Osteoblast (primary cell): ENCODE measurements around the gene PCDH9. TPM values are rescaled to one million over a fixed set of nuclear protein-coding genes. Genes with fewer than 3 reads are reported as not detected.

Experiments used
- DNase-seq: peaks from one replicate; pipeline ENCODE4 v3.0.0; 2011; ENCODE audit warnings: low spot score, mixed read lengths; ENCODE audit not compliant: insufficient read length; ENCODE audit errors: missing footprints
- H2AFZ ChIP-seq: 2 replicates; pipeline ENCODE4 v1.6.0; 2011; ENCODE audit warnings: mild to moderate bottlenecking, low read length
- H3K27ac ChIP-seq: 2 replicates; pipeline ENCODE4 v1.5.1; 2011; ENCODE audit warnings: mild to moderate bottlenecking, low read depth, low read length, moderate library complexity
- H3K27me3 ChIP-seq: 2 replicates; pipeline ENCODE4 v1.6.0; 2012; ENCODE audit warnings: mild to moderate bottlenecking, control low read depth, inconsistent platforms, low read length, moderate library complexity; ENCODE audit not compliant: insufficient read depth
- H3K36me3 ChIP-seq: 2 replicates; pipeline ENCODE4 v1.5.1; 2011; ENCODE audit warnings: mild to moderate bottlenecking, low read length, control low read depth, moderate library complexity; ENCODE audit not compliant: insufficient read depth
- H3K4me1 ChIP-seq: 2 replicates; pipeline ENCODE4 v1.5.1; 2011; ENCODE audit warnings: mild to moderate bottlenecking, low read length, control low read depth, moderate library complexity; ENCODE audit not compliant: insufficient read depth
- H3K4me2 ChIP-seq: 2 replicates; pipeline ENCODE4 v1.6.0; 2011; ENCODE audit warnings: mild to moderate bottlenecking, low read length; ENCODE audit not compliant: insufficient read depth
- H3K4me3 ChIP-seq: fragments of 200-600 bp; sonication (generic); 3 replicates; pipeline ENCODE4 v1.5.1; 2012; ENCODE audit warnings: mild to moderate bottlenecking, low read length, inconsistent platforms; ENCODE audit not compliant: insufficient read depth
- H3K79me2 ChIP-seq: 2 replicates; pipeline ENCODE4 v1.6.0; 2012; ENCODE audit warnings: mild to moderate bottlenecking, low read length, control low read depth, inconsistent platforms; ENCODE audit not compliant: insufficient read depth
- H3K9me3 ChIP-seq: 2 replicates; pipeline ENCODE4 v1.5.1; 2011; ENCODE audit warnings: low read depth, low read length, control low read depth
- H4K20me1 ChIP-seq: 2 replicates; pipeline ENCODE4 v1.6.0; 2012; ENCODE audit warnings: mild to moderate bottlenecking, low read length, control low read depth; ENCODE audit not compliant: insufficient read depth
- total RNA-seq: library from RNA; depleted of rRNA; stranded (reverse); fragments of >200 nt; gene quantifications from 2 replicates; pipeline ENCODE4 v1.2.3, GENCODE V29; 2012
- TF ChIP-seq, protein P1 (sequence below): IDR thresholded peaks from 2 replicates; pipeline ENCODE4 v1.5.1; 2011; ENCODE audit warnings: mild to moderate bottlenecking, low read depth, low read length, moderate library complexity; ENCODE audit errors: extremely low read depth

PCDH9 gene
- total RNA-seq, 1 donor = 1.1 TPM

DNA sequence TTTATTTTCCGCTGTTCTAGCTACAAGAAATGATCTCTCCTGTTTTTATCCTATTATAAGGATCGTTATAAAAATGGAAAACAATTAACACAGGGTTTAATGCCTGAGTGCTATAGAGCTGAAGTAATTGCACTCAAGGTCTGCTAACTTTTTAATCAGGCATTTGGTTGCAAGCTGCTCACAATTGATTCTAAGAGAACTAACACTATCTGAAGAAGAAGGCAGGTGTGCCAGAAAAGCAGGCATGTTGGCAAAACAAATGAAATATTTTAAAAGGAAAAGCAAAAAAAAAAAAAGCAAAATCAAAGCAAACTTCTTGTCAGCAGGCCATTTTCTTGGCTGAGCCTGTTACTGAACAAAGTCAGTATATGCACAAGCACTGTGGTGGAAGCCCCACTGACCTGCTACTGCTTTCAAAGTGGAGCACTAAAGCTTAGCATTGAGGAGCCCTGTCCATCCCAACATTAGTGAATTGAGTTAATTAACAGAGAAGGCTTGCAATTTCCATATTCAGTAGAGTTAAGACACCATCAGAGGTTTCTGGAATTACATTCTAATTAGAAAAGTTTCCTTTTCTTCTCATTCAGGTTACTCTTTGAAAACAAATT is 574.2 kb downstream of the PCDH9 start:
- TF ChIP-seq, protein P1, sequence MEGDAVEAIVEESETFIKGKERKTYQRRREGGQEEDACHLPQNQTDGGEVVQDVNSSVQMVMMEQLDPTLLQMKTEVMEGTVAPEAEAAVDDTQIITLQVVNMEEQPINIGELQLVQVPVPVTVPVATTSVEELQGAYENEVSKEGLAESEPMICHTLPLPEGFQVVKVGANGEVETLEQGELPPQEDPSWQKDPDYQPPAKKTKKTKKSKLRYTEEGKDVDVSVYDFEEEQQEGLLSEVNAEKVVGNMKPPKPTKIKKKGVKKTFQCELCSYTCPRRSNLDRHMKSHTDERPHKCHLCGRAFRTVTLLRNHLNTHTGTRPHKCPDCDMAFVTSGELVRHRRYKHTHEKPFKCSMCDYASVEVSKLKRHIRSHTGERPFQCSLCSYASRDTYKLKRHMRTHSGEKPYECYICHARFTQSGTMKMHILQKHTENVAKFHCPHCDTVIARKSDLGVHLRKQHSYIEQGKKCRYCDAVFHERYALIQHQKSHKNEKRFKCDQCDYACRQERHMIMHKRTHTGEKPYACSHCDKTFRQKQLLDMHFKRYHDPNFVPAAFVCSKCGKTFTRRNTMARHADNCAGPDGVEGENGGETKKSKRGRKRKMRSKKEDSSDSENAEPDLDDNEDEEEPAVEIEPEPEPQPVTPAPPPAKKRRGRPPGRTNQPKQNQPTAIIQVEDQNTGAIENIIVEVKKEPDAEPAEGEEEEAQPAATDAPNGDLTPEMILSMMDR = no peak
- peaks cover 23% of the 10 kb centered on the region for H3K4me1 ChIP-seq
- H3K27me3 ChIP-seq = no peaks in the 10 kb centered on the region
- no peaks in the 10 kb centered on the region for H4K20me1 ChIP-seq
- H2AFZ ChIP-seq = no peak overlapping the region
- DNase-seq = no peak
- H3K4me3 ChIP-seq = no peak overlapping the region
- no peaks in the 10 kb centered on the region for H3K36me3 ChIP-seq
- H3K4me2 ChIP-seq = no peak overlapping the region
- no peaks in the 10 kb centered on the region for H3K79me2 ChIP-seq
- no peaks in the 10 kb centered on the region for H3K9me3 ChIP-seq
- H3K27ac ChIP-seq = no peak overlapping the region

DNA sequence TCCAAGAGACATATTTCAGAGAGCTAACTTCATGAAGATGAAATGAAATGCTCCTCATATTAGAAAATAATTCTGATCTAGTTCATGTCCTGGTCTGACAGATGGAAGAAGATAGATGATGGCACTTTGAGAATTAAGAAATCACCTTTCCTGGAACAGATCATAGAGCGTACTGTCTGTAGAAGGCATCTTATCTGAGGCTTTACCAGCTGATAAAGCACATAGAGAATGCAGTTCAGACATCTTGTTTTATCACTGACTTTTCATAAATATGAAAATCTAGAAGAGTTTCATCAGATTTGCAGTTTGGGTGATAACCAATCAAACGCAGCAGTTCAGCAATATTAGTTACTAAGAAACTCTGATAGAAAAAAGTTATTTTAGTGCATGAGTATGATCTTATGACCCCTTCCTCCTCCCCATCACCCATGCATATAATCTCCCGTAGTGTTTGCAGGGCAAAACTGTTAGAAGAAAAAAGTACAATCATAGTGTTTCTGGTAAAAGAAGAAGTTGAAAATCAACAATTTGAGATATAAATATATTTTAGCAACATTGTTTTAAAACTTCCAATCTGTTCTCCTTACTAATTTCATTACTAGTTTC is 585.2 kb downstream of the PCDH9 start:
- Histone ChIP-seq H3K79me2 (no peaks in the 10 kb centered on the region), H2AFZ (no peak overlapping the region), H3K4me3 (no peak overlapping the region), H3K4me1 (no peaks in the 10 kb centered on the region), H3K36me3 (no peaks in the 10 kb centered on the region), H3K27ac (no peak overlapping the region), H3K4me2 (no peak overlapping the region), H4K20me1 (no peaks in the 10 kb centered on the region), H3K9me3 (no peaks in the 10 kb centered on the region), H3K27me3 (no peaks in the 10 kb centered on the region)
- TF ChIP-seq, protein P1 = no peak
- no peak for DNase-seq

DNA sequence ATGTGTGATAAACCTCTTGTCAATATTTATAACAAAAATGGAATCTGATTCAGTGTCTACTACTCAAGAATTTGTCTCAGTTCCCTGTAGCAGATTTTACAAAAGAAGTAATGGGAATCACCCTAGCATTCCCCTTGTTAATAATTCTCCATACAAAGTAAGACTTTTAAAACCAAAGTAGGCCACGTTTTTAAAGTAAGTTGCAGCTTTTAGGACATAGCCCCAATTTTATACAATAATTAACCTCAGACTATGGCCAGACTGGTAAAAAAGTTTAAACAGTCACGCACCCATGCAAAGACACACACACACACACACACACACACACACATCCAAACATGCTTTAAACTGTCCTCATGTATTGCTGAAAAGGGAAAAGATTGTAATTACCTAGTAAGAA is 589.9 kb downstream of the PCDH9 start:
- Histone ChIP-seq H3K4me2 (no peak overlapping the region), H3K27ac (no peak overlapping the region), H4K20me1 (no peaks in the 10 kb centered on the region), H3K27me3 (no peaks in the 10 kb centered on the region), H3K4me1 (peaks cover 2% of the 10 kb centered on the region), H3K4me3 (no peak overlapping the region), H3K79me2 (no peaks in the 10 kb centered on the region), H3K36me3 (no peaks in the 10 kb centered on the region), H3K9me3 (no peaks in the 10 kb centered on the region), H2AFZ (no peak overlapping the region)
- no peak for DNase-seq
- TF ChIP-seq, protein P1 = no peak

DNA sequence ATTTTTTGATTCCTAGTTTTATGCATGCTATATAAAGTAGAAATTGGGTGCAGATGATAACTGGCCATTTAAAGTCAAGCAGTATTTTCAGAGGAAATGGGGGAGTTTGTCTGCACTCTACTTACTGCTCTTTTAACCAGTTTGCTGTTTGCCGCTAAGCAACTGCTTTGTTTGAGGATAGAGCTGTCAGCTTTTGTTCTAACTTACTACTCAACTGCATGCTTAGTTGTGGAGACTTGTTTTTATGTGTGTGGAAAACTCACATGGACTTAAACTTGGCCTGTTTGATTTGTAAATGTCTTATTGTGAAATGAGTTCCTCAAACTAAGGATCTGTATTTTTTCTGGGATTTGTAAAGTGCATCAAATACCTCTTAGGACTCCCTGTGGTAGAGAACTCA is 591.1 kb downstream of the PCDH9 start:
- H3K79me2 ChIP-seq = no peaks in the 10 kb centered on the region
- H3K4me3 ChIP-seq = no peak overlapping the region
- H4K20me1 ChIP-seq = no peaks in the 10 kb centered on the region
- peaks cover 13% of the 10 kb centered on the region for H3K4me1 ChIP-seq
- no peaks in the 10 kb centered on the region for H3K9me3 ChIP-seq
- H2AFZ ChIP-seq = peak overlapping the region; percentile 42
- TF ChIP-seq, protein P1 = no peak
- DNase-seq = no peak
- no peaks in the 10 kb centered on the region for H3K36me3 ChIP-seq
- no peaks in the 10 kb centered on the region for H3K27me3 ChIP-seq
- H3K4me2 ChIP-seq = no peak overlapping the region
- H3K27ac ChIP-seq = no peak overlapping the region
